ENCODE results near the gene RTP5. TPM values are rescaled to one million over a fixed set of nuclear protein-coding genes. Genes with fewer than 3 reads are reported as not detected.

RTP5 gene
- total and polyA plus RNA-seq, 2 donors (not counting 1 experiment from before 2014, with no cell fraction given) = not detected

DNA sequence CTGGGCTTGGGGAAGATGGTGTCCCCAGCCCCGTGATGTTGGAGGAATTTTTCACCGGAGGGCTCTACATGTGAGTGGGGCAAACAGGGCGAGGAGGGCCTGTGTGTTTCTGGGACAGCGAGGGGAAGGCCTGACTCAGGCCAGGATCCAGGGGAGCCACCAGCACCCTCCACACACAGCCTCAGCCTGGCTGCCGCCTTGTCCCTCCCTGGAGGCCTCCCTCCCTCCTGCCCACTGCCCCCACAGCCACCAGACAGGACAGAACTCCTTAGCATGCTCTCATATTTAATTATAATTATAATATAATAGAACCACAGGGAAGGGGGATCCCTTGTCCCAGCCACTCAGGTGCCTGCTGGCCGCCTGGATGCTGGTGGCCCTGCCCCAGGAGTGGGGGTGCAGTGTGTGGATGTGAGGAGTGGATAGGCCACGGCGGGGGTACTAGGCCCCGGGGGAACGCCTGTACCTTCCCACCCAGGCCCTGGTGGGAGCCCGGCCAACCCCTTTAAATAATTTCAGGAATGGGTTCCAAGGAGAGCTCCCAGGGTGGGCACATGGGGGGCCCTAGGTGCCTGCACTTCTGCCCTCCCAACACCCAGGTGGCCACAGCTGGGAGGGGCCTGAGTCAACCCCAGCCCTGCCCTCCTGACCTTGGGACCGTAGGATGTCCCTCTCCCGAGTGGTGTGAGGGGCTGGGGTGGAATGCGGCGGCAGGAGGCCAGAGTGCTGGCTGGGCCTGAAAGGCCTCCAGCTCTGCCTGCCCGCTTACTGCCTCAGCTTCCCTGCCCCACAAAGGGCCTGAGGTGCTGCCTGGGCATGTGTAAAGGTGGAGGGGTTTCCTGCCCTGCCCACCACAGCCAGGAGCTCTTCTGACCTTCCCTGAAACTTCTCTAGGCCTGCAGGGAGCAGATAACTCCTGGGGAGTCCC, 19.6 kb upstream of the RTP5 start:
- POLR2A ChIA-PET = no interaction called here
- Histone ChIP-seq H2AFZ (ENCODE audit: insufficient read depth, low read depth, low read length, poor library complexity, severe bottlenecking) (no peak overlapping the region), H3K27ac (ENCODE audit: low read length in 2 of 2) (no peak overlapping the region), H3K36me3 (replicated peaks in 1 of 2; ENCODE audit: control extremely low read depth in 1 of 2, control insufficient read depth in 1 of 2, extremely low read depth in 1 of 2, insufficient read depth in 2 of 2, low read length in 1 of 2) (no peaks in the 10 kb centered on the region), H3K79me2 (ENCODE audit: control insufficient read depth, insufficient read depth, low read length) (no peaks in the 10 kb centered on the region), H3K4me3 (ENCODE audit: control extremely low read depth in 1 of 5, extremely low read depth in 1 of 5, insufficient read depth in 1 of 5, low read depth in 2 of 5, low read length in 4 of 5) (no peak overlapping the region), H4K20me1 (ENCODE audit: control insufficient read depth, insufficient read depth, low read length, poor library complexity, severe bottlenecking) (no peaks in the 10 kb centered on the region), H3K9me3 (ENCODE audit: control extremely low read depth in 1 of 3, control insufficient read depth in 2 of 3, insufficient read depth in 1 of 3, low read length in 2 of 3) (peaks cover 0 to 1% (median 0%) of the 10 kb centered on the region in 3 donors), H3K9ac (ENCODE audit: low read length) (no peak overlapping the region), H3K4me2 (replicated peaks; ENCODE audit: low read depth, low read length, poor library complexity, severe bottlenecking) (no peak overlapping the region), H3K4me1 (ENCODE audit: control insufficient read depth in 2 of 2, insufficient read depth in 2 of 2, low read length in 2 of 2) (peaks cover 1 to 5% of the 10 kb centered on the region in 2 donors), H3K27me3 (replicated peaks in 1 of 4; ENCODE audit: control extremely low read depth in 1 of 4, control insufficient read depth in 3 of 4, insufficient read depth in 4 of 4, low read length in 3 of 4) (peaks cover 0 to 3% (median 0%) of the 10 kb centered on the region in 4 experiments)
- Mint-ChIP-seq H3K9me3 (ENCODE audit: insufficient read depth) (no peaks in the 10 kb centered on the region), H3K27me3 (no peaks in the 10 kb centered on the region), H3K4me1 (peaks cover 11% of the 10 kb centered on the region), H3K4me3 (no peak overlapping the region), H3K27ac (no peak overlapping the region)
- CTCF ChIA-PET = no interaction called here
- TF ChIP-seq EZH2 (IDR thresholded peaks at IDR 0.05; ENCODE audit: borderline replicate concordance, insufficient read depth, low read depth, low read length, poor library complexity, severe bottlenecking) = no peak
- TF ChIP-seq, protein P1, sequence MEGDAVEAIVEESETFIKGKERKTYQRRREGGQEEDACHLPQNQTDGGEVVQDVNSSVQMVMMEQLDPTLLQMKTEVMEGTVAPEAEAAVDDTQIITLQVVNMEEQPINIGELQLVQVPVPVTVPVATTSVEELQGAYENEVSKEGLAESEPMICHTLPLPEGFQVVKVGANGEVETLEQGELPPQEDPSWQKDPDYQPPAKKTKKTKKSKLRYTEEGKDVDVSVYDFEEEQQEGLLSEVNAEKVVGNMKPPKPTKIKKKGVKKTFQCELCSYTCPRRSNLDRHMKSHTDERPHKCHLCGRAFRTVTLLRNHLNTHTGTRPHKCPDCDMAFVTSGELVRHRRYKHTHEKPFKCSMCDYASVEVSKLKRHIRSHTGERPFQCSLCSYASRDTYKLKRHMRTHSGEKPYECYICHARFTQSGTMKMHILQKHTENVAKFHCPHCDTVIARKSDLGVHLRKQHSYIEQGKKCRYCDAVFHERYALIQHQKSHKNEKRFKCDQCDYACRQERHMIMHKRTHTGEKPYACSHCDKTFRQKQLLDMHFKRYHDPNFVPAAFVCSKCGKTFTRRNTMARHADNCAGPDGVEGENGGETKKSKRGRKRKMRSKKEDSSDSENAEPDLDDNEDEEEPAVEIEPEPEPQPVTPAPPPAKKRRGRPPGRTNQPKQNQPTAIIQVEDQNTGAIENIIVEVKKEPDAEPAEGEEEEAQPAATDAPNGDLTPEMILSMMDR (IDR thresholded peaks at IDR 0.05) = no peak
- intact Hi-C loops (cut with micrococcal nuclease) = no loop called here
- no peak for ATAC-seq (ENCODE audit: low read depth)
- 89% methylated on average over 10 of the region's 16 CpGs for WGBS (ENCODE audit: insufficient coverage)
- DNase-seq = no peak

Data from B cell (primary cell).